ENCODE data around the gene SPTBN1.

Gene SPTBN1

GRCh38 chr2:54446122-54446521, 10.0 kb upstream of the SPTBN1 start:
- no peaks in the 10 kb centered on the region for H3K27me3 ChIP-seq (ENCODE audit: insufficient read depth, low read length, poor library complexity, severe bottlenecking)
- no peak overlapping the region for H3K4me3 ChIP-seq (ENCODE audit: low read length, poor library complexity, severe bottlenecking)
- no peaks in the 10 kb centered on the region for H3F3A ChIP-seq (ENCODE audit: low read depth)
- no peaks in the 10 kb centered on the region for H4K20me1 ChIP-seq (ENCODE audit: insufficient read depth, low read length, poor library complexity, severe bottlenecking)
- no peak overlapping the region for H2AFZ ChIP-seq (ENCODE audit: low read length)
- H3K9ac ChIP-seq (ENCODE audit: low read depth, low read length, poor library complexity, severe bottlenecking), result no peak overlapping the region
- H3K4me1 ChIP-seq (ENCODE audit: insufficient read depth, low read length, poor library complexity, severe bottlenecking), result no peaks in the 10 kb centered on the region
- TF ChIP-seq EZH2phosphoT487 (IDR thresholded peaks at IDR 0.05; ENCODE audit: borderline replicate concordance), result no peak
- TF ChIP-seq, protein P1, sequence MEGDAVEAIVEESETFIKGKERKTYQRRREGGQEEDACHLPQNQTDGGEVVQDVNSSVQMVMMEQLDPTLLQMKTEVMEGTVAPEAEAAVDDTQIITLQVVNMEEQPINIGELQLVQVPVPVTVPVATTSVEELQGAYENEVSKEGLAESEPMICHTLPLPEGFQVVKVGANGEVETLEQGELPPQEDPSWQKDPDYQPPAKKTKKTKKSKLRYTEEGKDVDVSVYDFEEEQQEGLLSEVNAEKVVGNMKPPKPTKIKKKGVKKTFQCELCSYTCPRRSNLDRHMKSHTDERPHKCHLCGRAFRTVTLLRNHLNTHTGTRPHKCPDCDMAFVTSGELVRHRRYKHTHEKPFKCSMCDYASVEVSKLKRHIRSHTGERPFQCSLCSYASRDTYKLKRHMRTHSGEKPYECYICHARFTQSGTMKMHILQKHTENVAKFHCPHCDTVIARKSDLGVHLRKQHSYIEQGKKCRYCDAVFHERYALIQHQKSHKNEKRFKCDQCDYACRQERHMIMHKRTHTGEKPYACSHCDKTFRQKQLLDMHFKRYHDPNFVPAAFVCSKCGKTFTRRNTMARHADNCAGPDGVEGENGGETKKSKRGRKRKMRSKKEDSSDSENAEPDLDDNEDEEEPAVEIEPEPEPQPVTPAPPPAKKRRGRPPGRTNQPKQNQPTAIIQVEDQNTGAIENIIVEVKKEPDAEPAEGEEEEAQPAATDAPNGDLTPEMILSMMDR (conservative IDR thresholded peaks at IDR 0.05; ENCODE audit: low read length), result no peak
- H3K79me2 ChIP-seq (ENCODE audit: insufficient read depth, low read length), result no peaks in the 10 kb centered on the region
- H3K9me3 ChIP-seq (ENCODE audit: insufficient read depth, low read depth, low read length), result no peaks in the 10 kb centered on the region
- H3K4me2 ChIP-seq (ENCODE audit: low read depth, low read length, poor library complexity, severe bottlenecking), result no peak overlapping the region
- no peaks in the 10 kb centered on the region for H3K36me3 ChIP-seq (ENCODE audit: insufficient read depth, low read length)
- H3K9me2 ChIP-seq (replicated peaks; ENCODE audit: low read depth, low read length), result no peaks in the 10 kb centered on the region

DNA sequence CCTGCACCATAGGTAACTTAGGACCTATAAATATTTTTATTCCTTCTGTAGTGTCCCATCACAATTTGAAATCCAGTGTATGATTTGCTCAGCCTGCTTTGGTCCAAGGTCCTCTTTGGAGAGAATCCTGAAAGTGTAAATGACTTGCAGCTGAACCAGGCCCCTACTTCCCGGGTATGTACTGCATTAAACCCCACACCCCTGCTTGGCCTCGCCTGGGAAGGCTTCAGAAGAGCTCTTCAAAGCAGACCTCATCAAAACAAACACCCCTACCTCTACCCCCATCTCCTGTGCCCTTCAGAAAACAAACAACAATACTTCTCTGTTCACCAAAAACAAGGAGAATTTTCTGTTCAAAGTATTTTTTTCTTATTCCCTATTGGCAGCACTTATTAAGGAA, 9.5 kb upstream of the SPTBN1 start:
- no peaks in the 10 kb centered on the region for H4K20me1 ChIP-seq (ENCODE audit: insufficient read depth, low read length, poor library complexity, severe bottlenecking)
- TF ChIP-seq, protein P1 (conservative IDR thresholded peaks at IDR 0.05; ENCODE audit: low read length), result no peak
- no peak for TF ChIP-seq EZH2phosphoT487 (IDR thresholded peaks at IDR 0.05; ENCODE audit: borderline replicate concordance)
- no peaks in the 10 kb centered on the region for H3K36me3 ChIP-seq (ENCODE audit: insufficient read depth, low read length)
- H3K4me1 ChIP-seq (ENCODE audit: insufficient read depth, low read length, poor library complexity, severe bottlenecking), result no peaks in the 10 kb centered on the region
- no peaks in the 10 kb centered on the region for H3K27me3 ChIP-seq (ENCODE audit: insufficient read depth, low read length, poor library complexity, severe bottlenecking)
- H3K9me2 ChIP-seq (replicated peaks; ENCODE audit: low read depth, low read length), result no peaks in the 10 kb centered on the region
- no peaks in the 10 kb centered on the region for H3K9me3 ChIP-seq (ENCODE audit: insufficient read depth, low read depth, low read length)
- no peaks in the 10 kb centered on the region for H3K79me2 ChIP-seq (ENCODE audit: insufficient read depth, low read length)
- no peaks in the 10 kb centered on the region for H3F3A ChIP-seq (ENCODE audit: low read depth)
- H3K4me2 ChIP-seq (ENCODE audit: low read depth, low read length, poor library complexity, severe bottlenecking), result no peak overlapping the region
- H2AFZ ChIP-seq (ENCODE audit: low read length), result no peak overlapping the region
- no peak overlapping the region for H3K9ac ChIP-seq (ENCODE audit: low read depth, low read length, poor library complexity, severe bottlenecking)
- no peak overlapping the region for H3K4me3 ChIP-seq (ENCODE audit: low read length, poor library complexity, severe bottlenecking)

GRCh38 chr2:54454548-54455130, 1.5 kb upstream of the SPTBN1 start:
- no peaks in the 10 kb centered on the region for H3K36me3 ChIP-seq (ENCODE audit: insufficient read depth, low read length)
- TF ChIP-seq EZH2phosphoT487 (IDR thresholded peaks at IDR 0.05; ENCODE audit: borderline replicate concordance), result no peak
- TF ChIP-seq, protein P1 (conservative IDR thresholded peaks at IDR 0.05; ENCODE audit: low read length), result peak; percentile 13; the same call in 1 of the 2 replicates
- H3K79me2 ChIP-seq (ENCODE audit: insufficient read depth, low read length), result peaks cover 15% of the 10 kb centered on the region; the same call in 1 of the 2 replicates
- H3K4me3 ChIP-seq (ENCODE audit: low read length, poor library complexity, severe bottlenecking), result no peak overlapping the region
- H3F3A ChIP-seq (ENCODE audit: low read depth), result no peaks in the 10 kb centered on the region
- H3K9ac ChIP-seq (ENCODE audit: low read depth, low read length, poor library complexity, severe bottlenecking), result no peak overlapping the region
- H4K20me1 ChIP-seq (ENCODE audit: insufficient read depth, low read length, poor library complexity, severe bottlenecking), result peaks cover 6% of the 10 kb centered on the region
- no peaks in the 10 kb centered on the region for H3K9me3 ChIP-seq (ENCODE audit: insufficient read depth, low read depth, low read length)
- H3K9me2 ChIP-seq (replicated peaks; ENCODE audit: low read depth, low read length), result no peaks in the 10 kb centered on the region
- no peak overlapping the region for H2AFZ ChIP-seq (ENCODE audit: low read length)
- peaks cover 11% of the 10 kb centered on the region for H3K4me1 ChIP-seq (ENCODE audit: insufficient read depth, low read length, poor library complexity, severe bottlenecking)
- no peak overlapping the region for H3K4me2 ChIP-seq (ENCODE audit: low read depth, low read length, poor library complexity, severe bottlenecking)
- H3K27me3 ChIP-seq (ENCODE audit: insufficient read depth, low read length, poor library complexity, severe bottlenecking), result peaks cover 51% of the 10 kb centered on the region
